COLO829 (cell line): Measurements from ENCODE around the gene CDH4.
"Not testable (repeated sequence)": the region's sequence is repeated elsewhere in the genome, so short reads cannot be mapped to it uniquely, and the experiment has no call there.

Source experiments
- DNase-seq: peaks from one replicate; pipeline ENCODE4 v3.0.0; 2012; ENCODE audit warnings: low spot score

The CDH4 gene

GRCh38 chr20:61980647-61981583 is 728.9 kb downstream of the CDH4 start:
- peak; percentile 51 for DNase-seq

- DNase-seq, result not testable (repeated sequence)
Observed at GRCh38 chr20:61981691-61982090, 729.6 kb downstream of the CDH4 start.

DNA sequence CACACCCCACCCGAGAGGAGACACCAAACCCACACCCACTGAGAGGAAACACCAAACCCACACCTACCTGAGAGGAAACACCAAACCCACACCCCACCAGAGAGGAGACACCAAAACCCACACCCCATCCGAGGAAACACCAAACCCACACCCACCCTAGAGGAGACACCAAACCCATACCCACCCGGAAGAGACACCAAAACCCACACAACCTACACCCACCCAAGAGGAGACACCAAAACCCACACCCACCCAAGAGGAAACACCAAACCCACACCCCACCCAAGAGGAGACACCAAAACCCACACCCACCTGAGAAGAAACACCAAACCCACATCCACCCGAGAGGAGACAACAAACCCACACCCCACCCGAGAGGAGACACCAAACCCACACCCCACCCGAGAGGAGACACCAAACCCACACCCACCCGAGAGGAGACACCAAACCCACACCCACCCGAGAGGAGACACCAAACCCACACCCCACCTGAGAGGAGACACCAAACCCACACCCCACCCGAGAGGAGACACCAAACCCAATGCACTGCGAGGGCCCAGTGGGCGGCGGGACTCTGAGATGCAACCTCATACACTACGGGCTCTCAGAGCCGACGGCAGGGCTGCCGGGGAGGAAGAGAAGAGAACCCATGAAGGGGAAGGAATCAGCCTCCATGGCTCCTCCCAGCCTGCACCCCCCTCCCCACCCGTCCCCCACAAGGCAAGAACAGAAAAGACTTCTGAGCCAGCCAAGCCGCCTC is 730.3 kb downstream of the CDH4 start:
- DNase-seq, result no peak

GRCh38 chr20:61982951-61983315 is 730.9 kb downstream of the CDH4 start:
- DNase-seq, result no peak

GRCh38 chr20:61983965-61984364 is 731.9 kb downstream of the CDH4 start:
- no peak for DNase-seq

DNA sequence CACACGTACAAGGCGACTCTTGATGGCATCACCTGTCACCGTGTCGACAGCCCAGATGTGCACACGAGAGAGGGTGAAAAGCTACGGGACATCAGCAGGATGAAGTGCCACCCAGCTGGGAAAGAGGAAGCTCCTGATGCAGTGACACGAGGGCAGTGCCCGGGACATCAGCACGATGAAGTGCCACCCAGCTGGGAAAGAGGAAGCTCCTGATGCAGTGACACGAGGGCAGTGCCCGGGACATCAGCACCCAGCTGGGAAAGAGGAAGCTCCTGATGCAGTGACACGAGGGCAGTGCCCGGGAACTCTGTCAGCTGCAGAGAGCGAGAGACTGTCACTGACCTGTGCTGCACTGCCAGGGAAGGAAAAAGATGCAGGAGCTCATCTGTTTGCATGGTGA is 732.4 kb downstream of the CDH4 start:
- DNase-seq, result not testable (repeated sequence)

GRCh38 chr20:61985096-61985495 is 733.0 kb downstream of the CDH4 start:
- no peak for DNase-seq

- DNase-seq, result no peak
Observed at GRCh38 chr20:61986762-61987321, 734.8 kb downstream of the CDH4 start.

GRCh38 chr20:61988665-61989064 is 736.6 kb downstream of the CDH4 start:
- DNase-seq, result no peak

GRCh38 chr20:61989741-61990140 is 737.7 kb downstream of the CDH4 start:
- no peak for DNase-seq
